Measurements from ENCODE around the gene SPATC1L. TPM values are rescaled to one million over a fixed set of nuclear protein-coding genes. Genes with fewer than 3 reads are reported as not detected.

SPATC1L gene
- polyA plus RNA-seq, 1 donor from 2014 or later, result 20.6 TPM

DNA sequence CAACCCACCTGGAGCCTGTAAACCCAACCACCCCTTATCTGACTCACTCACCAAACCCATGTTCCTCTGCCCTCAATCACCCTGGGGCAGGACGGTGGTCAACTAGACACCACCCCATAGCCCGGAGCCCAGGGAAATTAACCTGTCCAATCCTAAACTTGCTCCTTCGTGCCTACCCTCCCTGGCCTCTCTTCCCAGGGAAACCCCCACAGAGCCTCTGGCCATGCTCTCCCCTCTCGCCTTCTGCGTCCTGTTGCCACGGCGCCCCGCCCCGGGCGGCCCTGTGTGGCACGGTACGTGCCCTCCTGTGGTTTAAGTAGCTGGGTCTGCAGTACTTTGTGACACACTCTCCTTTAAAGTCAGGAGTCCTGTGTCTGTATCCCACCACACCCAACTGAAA, 24.9 kb downstream of the SPATC1L start:
- TF ChIP-seq, protein P1, sequence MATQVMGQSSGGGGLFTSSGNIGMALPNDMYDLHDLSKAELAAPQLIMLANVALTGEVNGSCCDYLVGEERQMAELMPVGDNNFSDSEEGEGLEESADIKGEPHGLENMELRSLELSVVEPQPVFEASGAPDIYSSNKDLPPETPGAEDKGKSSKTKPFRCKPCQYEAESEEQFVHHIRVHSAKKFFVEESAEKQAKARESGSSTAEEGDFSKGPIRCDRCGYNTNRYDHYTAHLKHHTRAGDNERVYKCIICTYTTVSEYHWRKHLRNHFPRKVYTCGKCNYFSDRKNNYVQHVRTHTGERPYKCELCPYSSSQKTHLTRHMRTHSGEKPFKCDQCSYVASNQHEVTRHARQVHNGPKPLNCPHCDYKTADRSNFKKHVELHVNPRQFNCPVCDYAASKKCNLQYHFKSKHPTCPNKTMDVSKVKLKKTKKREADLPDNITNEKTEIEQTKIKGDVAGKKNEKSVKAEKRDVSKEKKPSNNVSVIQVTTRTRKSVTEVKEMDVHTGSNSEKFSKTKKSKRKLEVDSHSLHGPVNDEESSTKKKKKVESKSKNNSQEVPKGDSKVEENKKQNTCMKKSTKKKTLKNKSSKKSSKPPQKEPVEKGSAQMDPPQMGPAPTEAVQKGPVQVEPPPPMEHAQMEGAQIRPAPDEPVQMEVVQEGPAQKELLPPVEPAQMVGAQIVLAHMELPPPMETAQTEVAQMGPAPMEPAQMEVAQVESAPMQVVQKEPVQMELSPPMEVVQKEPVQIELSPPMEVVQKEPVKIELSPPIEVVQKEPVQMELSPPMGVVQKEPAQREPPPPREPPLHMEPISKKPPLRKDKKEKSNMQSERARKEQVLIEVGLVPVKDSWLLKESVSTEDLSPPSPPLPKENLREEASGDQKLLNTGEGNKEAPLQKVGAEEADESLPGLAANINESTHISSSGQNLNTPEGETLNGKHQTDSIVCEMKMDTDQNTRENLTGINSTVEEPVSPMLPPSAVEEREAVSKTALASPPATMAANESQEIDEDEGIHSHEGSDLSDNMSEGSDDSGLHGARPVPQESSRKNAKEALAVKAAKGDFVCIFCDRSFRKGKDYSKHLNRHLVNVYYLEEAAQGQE (IDR thresholded peaks at IDR 0.05; ENCODE audit: borderline replicate concordance), result no peak
- TF ChIP-seq EZH2 (IDR thresholded peaks at IDR 0.05; ENCODE audit: borderline replicate concordance, insufficient read depth, low read length, poor library complexity, severe bottlenecking), result no peak
- TF ChIP-seq, protein P2, sequence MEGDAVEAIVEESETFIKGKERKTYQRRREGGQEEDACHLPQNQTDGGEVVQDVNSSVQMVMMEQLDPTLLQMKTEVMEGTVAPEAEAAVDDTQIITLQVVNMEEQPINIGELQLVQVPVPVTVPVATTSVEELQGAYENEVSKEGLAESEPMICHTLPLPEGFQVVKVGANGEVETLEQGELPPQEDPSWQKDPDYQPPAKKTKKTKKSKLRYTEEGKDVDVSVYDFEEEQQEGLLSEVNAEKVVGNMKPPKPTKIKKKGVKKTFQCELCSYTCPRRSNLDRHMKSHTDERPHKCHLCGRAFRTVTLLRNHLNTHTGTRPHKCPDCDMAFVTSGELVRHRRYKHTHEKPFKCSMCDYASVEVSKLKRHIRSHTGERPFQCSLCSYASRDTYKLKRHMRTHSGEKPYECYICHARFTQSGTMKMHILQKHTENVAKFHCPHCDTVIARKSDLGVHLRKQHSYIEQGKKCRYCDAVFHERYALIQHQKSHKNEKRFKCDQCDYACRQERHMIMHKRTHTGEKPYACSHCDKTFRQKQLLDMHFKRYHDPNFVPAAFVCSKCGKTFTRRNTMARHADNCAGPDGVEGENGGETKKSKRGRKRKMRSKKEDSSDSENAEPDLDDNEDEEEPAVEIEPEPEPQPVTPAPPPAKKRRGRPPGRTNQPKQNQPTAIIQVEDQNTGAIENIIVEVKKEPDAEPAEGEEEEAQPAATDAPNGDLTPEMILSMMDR (IDR thresholded peaks at IDR 0.05; ENCODE audit: poor library complexity, severe bottlenecking), result no peak
- no peak for TF ChIP-seq SMC3 (conservative IDR thresholded peaks at IDR 0.05; ENCODE audit: poor library complexity)
- no peak for TF ChIP-seq EP300 (conservative IDR thresholded peaks at IDR 0.05; ENCODE audit: poor library complexity, severe bottlenecking)
- no peak for TF ChIP-seq MXI1 (conservative IDR thresholded peaks at IDR 0.05; ENCODE audit: poor library complexity, severe bottlenecking)
- no peak for TF ChIP-seq TAF1 (IDR thresholded peaks at IDR 0.05; ENCODE audit: low read depth)
- no peak for TF ChIP-seq RAD21 (conservative IDR thresholded peaks at IDR 0.05)
- TF ChIP-seq POLR2AphosphoS5 (IDR thresholded peaks at IDR 0.05), result no peak
- Histone ChIP-seq H3K9me3 (ENCODE audit: low read length) (no peaks in the 10 kb centered on the region), H3K27me3 (ENCODE audit: insufficient read depth, low read depth, low read length) (no peaks in the 10 kb centered on the region), H2AFZ (ENCODE audit: low read depth, low read length) (no peak overlapping the region), H3K79me2 (replicated peaks; ENCODE audit: insufficient read depth, low read length) (no peaks in the 10 kb centered on the region), H3K9me2 (ENCODE audit: insufficient read depth, low read length) (no peaks in the 10 kb centered on the region), H3K4me3 (ENCODE audit: low read length) (no peak overlapping the region), H3K9ac (ENCODE audit: low read length) (no peak overlapping the region), H3K36me3 (ENCODE audit: insufficient read depth, low read length) (no peaks in the 10 kb centered on the region), H3K27ac (ENCODE audit: low read length) (no peak overlapping the region), H3K4me2 (ENCODE audit: low read length) (no peak overlapping the region), H3F3A (ENCODE audit: insufficient read depth, low read length, poor library complexity, severe bottlenecking) (no peaks in the 10 kb centered on the region), H4K20me1 (ENCODE audit: insufficient read depth) (no peaks in the 10 kb centered on the region)

DNA sequence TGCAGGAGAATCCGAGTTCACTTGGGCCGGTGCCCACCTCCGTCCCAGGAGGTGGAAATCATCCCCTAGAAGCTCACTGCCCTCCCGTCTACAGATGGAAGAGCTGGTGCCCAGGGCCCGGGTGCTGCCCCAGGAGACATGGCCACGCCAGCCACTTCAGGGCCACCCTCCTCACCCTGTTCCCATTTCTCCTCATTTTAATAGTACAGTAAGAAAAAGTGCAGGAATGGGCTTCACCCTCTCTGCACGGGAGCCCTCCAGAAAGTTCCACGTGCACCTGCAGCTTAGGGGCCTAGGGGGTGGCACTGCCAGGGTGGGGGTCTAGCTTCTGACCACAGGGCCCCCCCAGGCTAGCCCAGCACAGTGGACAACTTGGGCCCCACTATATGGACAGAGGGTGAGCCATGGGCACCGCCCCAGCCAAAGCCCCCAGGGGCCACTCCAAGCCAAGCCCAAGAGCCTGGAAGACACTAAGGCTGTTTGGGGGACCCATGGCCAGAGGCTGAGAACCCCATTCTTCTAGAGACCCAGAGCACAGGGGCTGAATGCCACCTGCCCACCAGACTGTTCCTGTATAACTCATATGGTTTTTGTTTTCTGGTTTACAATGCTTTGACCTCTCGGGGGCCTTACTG, 25.5 kb downstream of the SPATC1L start:
- no peaks in the 10 kb centered on the region for H3K79me2 ChIP-seq (replicated peaks; ENCODE audit: insufficient read depth, low read length)
- no peak overlapping the region for H3K9ac ChIP-seq (ENCODE audit: low read length)
- no peak for TF ChIP-seq RAD21 (conservative IDR thresholded peaks at IDR 0.05)
- TF ChIP-seq MXI1 (conservative IDR thresholded peaks at IDR 0.05; ENCODE audit: poor library complexity, severe bottlenecking), result no peak
- no peak for TF ChIP-seq EZH2 (IDR thresholded peaks at IDR 0.05; ENCODE audit: borderline replicate concordance, insufficient read depth, low read length, poor library complexity, severe bottlenecking)
- no peak for TF ChIP-seq TAF1 (IDR thresholded peaks at IDR 0.05; ENCODE audit: low read depth)
- no peak for TF ChIP-seq POLR2AphosphoS5 (IDR thresholded peaks at IDR 0.05)
- no peak for TF ChIP-seq EP300 (conservative IDR thresholded peaks at IDR 0.05; ENCODE audit: poor library complexity, severe bottlenecking)
- no peak for TF ChIP-seq SMC3 (conservative IDR thresholded peaks at IDR 0.05; ENCODE audit: poor library complexity)
- TF ChIP-seq, protein P2 (IDR thresholded peaks at IDR 0.05; ENCODE audit: poor library complexity, severe bottlenecking), result no peak
- TF ChIP-seq, protein P1 (IDR thresholded peaks at IDR 0.05; ENCODE audit: borderline replicate concordance), result no peak
- H3K9me3 ChIP-seq (ENCODE audit: low read length), result no peaks in the 10 kb centered on the region
- no peaks in the 10 kb centered on the region for H3F3A ChIP-seq (ENCODE audit: insufficient read depth, low read length, poor library complexity, severe bottlenecking)
- H4K20me1 ChIP-seq (ENCODE audit: insufficient read depth), result no peaks in the 10 kb centered on the region
- no peaks in the 10 kb centered on the region for H3K36me3 ChIP-seq (ENCODE audit: insufficient read depth, low read length)
- no peak overlapping the region for H3K4me2 ChIP-seq (ENCODE audit: low read length)
- no peaks in the 10 kb centered on the region for H3K27me3 ChIP-seq (ENCODE audit: insufficient read depth, low read depth, low read length)
- H3K27ac ChIP-seq (ENCODE audit: low read length), result no peak overlapping the region
- no peak overlapping the region for H2AFZ ChIP-seq (ENCODE audit: low read depth, low read length)
- no peaks in the 10 kb centered on the region for H3K9me2 ChIP-seq (ENCODE audit: insufficient read depth, low read length)
- H3K4me3 ChIP-seq (ENCODE audit: low read length), result no peak overlapping the region
